HG02798 (cell line): ENCODE results near the gene NMRK2.
"Not testable (repeated sequence)": the region's sequence is repeated elsewhere in the genome, so short reads cannot be mapped to it uniquely, and the experiment has no call there.

Experiments used
- ATAC-seq: cut with Tn5 transposase; IDR thresholded peaks from one replicate; pipeline ENCODE4 v1.9.1; 2021; ENCODE audit warnings: mild to moderate bottlenecking; ENCODE audit not compliant: unreplicated experiment, poor library complexity

The NMRK2 gene

GRCh38 chr19:3932931-3933810 is at the start of gene NMRK2:
NMRK2 (plus strand) TSS chr19:3933069; CDS start chr19:3933672, 603 bp downstream.
- no peak for ATAC-seq

- ATAC-seq = no peak
Measured at GRCh38 chr19:3890591-3890990, 42.3 kb upstream of the NMRK2 start.

- no peak for ATAC-seq
Measured at GRCh38 chr19:3893509-3894179, 39.2 kb upstream of the NMRK2 start.

GRCh38 chr19:3894959-3895358 is 37.9 kb upstream of the NMRK2 start:
- ATAC-seq = not testable (repeated sequence)

- ATAC-seq = no peak
Measured at GRCh38 chr19:3895788-3896187, 37.1 kb upstream of the NMRK2 start.

GRCh38 chr19:3897936-3898335 is 34.9 kb upstream of the NMRK2 start:
- ATAC-seq = no peak

GRCh38 chr19:3898426-3898825 is 34.4 kb upstream of the NMRK2 start:
- ATAC-seq = no peak

- no peak for ATAC-seq
Measured at GRCh38 chr19:3899531-3900294, 33.2 kb upstream of the NMRK2 start.

GRCh38 chr19:3902317-3902973 is 30.4 kb upstream of the NMRK2 start:
- no peak for ATAC-seq

GRCh38 chr19:3904233-3904632 is 28.6 kb upstream of the NMRK2 start:
- no peak for ATAC-seq

GRCh38 chr19:3907626-3908265 is 25.1 kb upstream of the NMRK2 start:
- ATAC-seq = no peak

- no peak for ATAC-seq
Measured at GRCh38 chr19:3908266-3909054, 24.4 kb upstream of the NMRK2 start.

- no peak for ATAC-seq
Measured at GRCh38 chr19:3910105-3910504, 22.8 kb upstream of the NMRK2 start.

- ATAC-seq = no peak
Measured at GRCh38 chr19:3914199-3914598, 18.7 kb upstream of the NMRK2 start.

- no peak for ATAC-seq
Measured at GRCh38 chr19:3916033-3916432, 16.8 kb upstream of the NMRK2 start.

GRCh38 chr19:3919793-3920192 is 13.1 kb upstream of the NMRK2 start:
- ATAC-seq = no peak

GRCh38 chr19:3923096-3923758 is 9.6 kb upstream of the NMRK2 start:
- ATAC-seq = no peak

GRCh38 chr19:3923912-3924311 is 9.0 kb upstream of the NMRK2 start:
- ATAC-seq = no peak

- no peak for ATAC-seq
Measured at GRCh38 chr19:3931041-3931440, 1.8 kb upstream of the NMRK2 start.
